ENCODE measurements around the gene AGMO.

DNA sequence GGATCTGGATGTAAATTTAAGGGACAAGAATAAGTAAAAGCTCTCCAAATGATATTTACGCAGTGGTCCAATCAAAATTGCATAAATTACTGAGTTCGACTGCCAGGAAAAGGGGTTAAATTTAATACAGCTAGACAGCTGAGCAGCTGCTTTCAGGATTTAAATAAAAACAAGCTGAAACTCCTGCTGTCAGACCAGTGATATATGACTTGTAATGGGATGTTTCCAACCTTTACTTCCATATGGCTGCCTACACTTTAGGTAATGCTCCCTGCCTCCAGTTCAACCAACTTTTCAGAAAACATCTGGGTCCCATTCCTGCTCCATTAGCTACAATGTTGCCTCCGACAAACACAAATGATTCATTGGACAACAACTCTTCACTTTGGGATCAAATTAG is 333.0 kb downstream of the AGMO start:
- TF ChIP-seq, protein P1, sequence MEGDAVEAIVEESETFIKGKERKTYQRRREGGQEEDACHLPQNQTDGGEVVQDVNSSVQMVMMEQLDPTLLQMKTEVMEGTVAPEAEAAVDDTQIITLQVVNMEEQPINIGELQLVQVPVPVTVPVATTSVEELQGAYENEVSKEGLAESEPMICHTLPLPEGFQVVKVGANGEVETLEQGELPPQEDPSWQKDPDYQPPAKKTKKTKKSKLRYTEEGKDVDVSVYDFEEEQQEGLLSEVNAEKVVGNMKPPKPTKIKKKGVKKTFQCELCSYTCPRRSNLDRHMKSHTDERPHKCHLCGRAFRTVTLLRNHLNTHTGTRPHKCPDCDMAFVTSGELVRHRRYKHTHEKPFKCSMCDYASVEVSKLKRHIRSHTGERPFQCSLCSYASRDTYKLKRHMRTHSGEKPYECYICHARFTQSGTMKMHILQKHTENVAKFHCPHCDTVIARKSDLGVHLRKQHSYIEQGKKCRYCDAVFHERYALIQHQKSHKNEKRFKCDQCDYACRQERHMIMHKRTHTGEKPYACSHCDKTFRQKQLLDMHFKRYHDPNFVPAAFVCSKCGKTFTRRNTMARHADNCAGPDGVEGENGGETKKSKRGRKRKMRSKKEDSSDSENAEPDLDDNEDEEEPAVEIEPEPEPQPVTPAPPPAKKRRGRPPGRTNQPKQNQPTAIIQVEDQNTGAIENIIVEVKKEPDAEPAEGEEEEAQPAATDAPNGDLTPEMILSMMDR (IDR thresholded peaks at IDR 0.05; ENCODE audit: insufficient read depth, low read length, poor library complexity, severe bottlenecking) = no peak
- no peak for TF ChIP-seq EZH2phosphoT487 (conservative IDR thresholded peaks at IDR 0.05; ENCODE audit: low read length)

All from SU-DHL-6 (cell line).